Pancreas (tissue), 10 donors: ENCODE results near the gene BRI3. TPM values are rescaled to one million over a fixed set of nuclear protein-coding genes. Genes with fewer than 3 reads are reported as not detected.

Experiments
- ATAC-seq, 4 donors: fragments of 200-7000 bp; cut with Tn5 transposase; one replicate each; pipeline versions ENCODE4 v1.8.0 to v1.9.1; 2020; ENCODE audit warnings: mild to moderate bottlenecking in 4 of 4, moderate library complexity in 4 of 4
- DNase-seq, 6 donors: peaks; one replicate each; pipeline ENCODE4 v3.0.0-alpha.2; 2020
- FAIRE-seq: peaks from 2 replicates; lab custom pipeline; 2012; peaks lifted over from hg19 to GRCh38; lab: Jason Lieb, UNC
- H3K27ac ChIP-seq, 4 donors: fragments of 200-600 bp; sonication (generic); 1 replicate in 3 of 4; 2 replicates in 1 of 4; pipeline versions ENCODE4 v1.5.0 to v1.8.0; 2020
- H3K27me3 ChIP-seq, 4 donors: fragments of 200-600 bp; one replicate each; pipeline ENCODE4 v1.8.0; 2021
- H3K36me3 ChIP-seq, 3 donors: fragments of 200-600 bp; sonication (generic) in 1 of 3; one replicate each; pipeline versions ENCODE4 v1.5.0 to v1.8.0; 2020 to 2021
- H3K4me1 ChIP-seq, 3 donors: fragments of 200-600 bp; one replicate each; pipeline ENCODE4 v1.8.0; 2021
- H3K4me3 ChIP-seq, 4 donors: fragments of 200-600 bp; sonication (generic) in 2 of 4; one replicate each; pipeline versions ENCODE4 v1.5.0 to v1.8.0; 2020 to 2021
- H3K9me3 ChIP-seq, 4 donors: fragments of 200-600 bp; one replicate each; pipeline ENCODE4 v1.8.0; 2021
- WGBS, 2 donors: extraction: QIAGEN DNeasy Blood & Tissue Kit; methylation state at CpG; one replicate each; pipeline ENCODE4 v1.1.7; 2013; 5-methylcytosine and 5-hydroxymethylcytosine counted together
- intact Hi-C, 3 donors: fragments of 100-400 bp; cut with DNase I; formaldehyde crosslinking; loops; one replicate each; pipeline versions ENCODE4 v1.11.1 to v1.14.2; 2022
- polyA plus RNA-seq, 2 donors: library from polyadenylated mRNA; stranded (reverse); fragments of 200-250 nt; gene quantifications; one replicate each; pipeline ENCODE4 v1.2.3, GENCODE V29; 2013
- total RNA-seq, 6 donors: library from RNA; stranded (reverse); fragmentation: NEBNext Ultra II Directional in 4 of 6; extraction: Animal tissue kit (Norgen Biotek cat#: 25700) in 4 of 6; gene quantifications; one replicate each; pipeline versions ENCODE4 v1.2.1 to v1.2.4, GENCODE V29; 2021 to 2023
- TF ChIP-seq, protein P1 (sequence below), 4 donors: fragments of 200-600 bp; sonication (generic) in 3 of 4; IDR thresholded peaks; one replicate each; pipeline versions ENCODE4 v1.5.0 to v1.8.0; 2021; ENCODE audit warnings: antibody characterized with exemption in 4 of 4
- donor health status: healthy with polysubstance abuse.
- donor health status: DM: no; HTN: no; CAD: no; lungs with moderate emphysema.
- donor health status: DM: no; HTN: no; CAD: no.
- donor health status: control.
- donor health status: control.
- donor health status: Bipolar disorder and iron deficiency.
- donor health status: DM: yes; HTN: yes; CAD: no.
- donor health status: DM: no; HTN: no; CAD: no.
- donor health status: DM: no; HTN: no; CAD: no.
- donor health status: DM: yes; HTN: yes; CAD: no.

BRI3 gene
- total and polyA plus RNA-seq, 8 donors: 88.0 to 122 (median 113) TPM

DNA sequence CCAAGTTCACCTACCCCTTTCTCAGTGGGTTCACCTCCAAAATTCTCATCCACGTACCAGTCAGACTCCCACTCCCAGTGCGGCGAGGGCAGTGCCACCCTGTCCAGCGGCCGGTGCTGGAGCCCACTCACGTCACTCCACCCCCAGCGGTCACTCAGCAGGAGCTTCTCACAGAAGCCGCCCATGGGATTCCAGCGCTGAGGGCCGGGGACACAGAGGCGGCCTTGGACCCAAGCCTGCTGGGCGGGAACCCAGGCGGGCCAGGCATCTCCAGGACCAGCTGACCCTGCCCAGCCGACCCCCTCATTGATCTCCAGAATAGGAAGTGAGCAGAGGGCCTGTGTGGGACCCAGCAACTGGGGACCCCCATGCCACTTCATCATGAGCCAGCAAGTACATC is 36.6 kb upstream of the BRI3 start:
- Histone ChIP-seq H3K36me3 (no peaks in the 10 kb centered on the region), H3K4me3 (no peak overlapping the region), H3K9me3 (no peaks in the 10 kb centered on the region), H3K27ac (no peak overlapping the region), H3K4me1 (peaks cover 0 to under 1% (median 0%) of the 10 kb centered on the region in 3 donors), H3K27me3 (no peaks in the 10 kb centered on the region)
- 84 to 90% methylated on average over 14 of the region's 14 CpGs for WGBS, 2 donors
- ATAC-seq (no peak), DNase-seq (peak in 3 of 6 donors; percentile 54 to 86 (median 56)), FAIRE-seq (no peak)
- TF ChIP-seq, protein P1, sequence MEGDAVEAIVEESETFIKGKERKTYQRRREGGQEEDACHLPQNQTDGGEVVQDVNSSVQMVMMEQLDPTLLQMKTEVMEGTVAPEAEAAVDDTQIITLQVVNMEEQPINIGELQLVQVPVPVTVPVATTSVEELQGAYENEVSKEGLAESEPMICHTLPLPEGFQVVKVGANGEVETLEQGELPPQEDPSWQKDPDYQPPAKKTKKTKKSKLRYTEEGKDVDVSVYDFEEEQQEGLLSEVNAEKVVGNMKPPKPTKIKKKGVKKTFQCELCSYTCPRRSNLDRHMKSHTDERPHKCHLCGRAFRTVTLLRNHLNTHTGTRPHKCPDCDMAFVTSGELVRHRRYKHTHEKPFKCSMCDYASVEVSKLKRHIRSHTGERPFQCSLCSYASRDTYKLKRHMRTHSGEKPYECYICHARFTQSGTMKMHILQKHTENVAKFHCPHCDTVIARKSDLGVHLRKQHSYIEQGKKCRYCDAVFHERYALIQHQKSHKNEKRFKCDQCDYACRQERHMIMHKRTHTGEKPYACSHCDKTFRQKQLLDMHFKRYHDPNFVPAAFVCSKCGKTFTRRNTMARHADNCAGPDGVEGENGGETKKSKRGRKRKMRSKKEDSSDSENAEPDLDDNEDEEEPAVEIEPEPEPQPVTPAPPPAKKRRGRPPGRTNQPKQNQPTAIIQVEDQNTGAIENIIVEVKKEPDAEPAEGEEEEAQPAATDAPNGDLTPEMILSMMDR (IDR thresholded peaks at IDR 0.05): no peak
- intact Hi-C loops: no loop called here

DNA sequence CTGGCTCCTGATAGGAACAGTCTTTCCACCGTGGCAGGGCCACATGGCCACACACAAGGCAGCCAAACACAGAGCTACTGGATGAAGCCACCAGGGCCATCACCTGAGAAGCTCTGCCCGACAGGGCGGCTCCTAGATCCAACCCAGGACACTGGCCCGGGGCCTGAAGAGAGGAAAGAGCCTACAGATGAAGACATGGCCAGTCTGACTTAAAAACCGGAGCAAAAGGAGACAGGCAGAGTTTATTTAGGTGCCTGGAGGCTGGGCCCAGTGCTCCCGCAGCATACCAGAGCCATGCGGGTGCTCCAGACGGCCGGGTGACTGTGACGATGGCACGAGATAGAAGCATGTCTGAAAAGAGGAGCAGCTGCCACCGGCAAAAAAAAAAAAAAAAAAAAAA is 33.3 kb upstream of the BRI3 start:
- H3K9me3 ChIP-seq: no peaks in the 10 kb centered on the region
- no peak overlapping the region for H3K27ac ChIP-seq
- ATAC-seq (no peak), DNase-seq (peak in 1 of 6 donors; percentile 12), FAIRE-seq (no peak)
- no peaks in the 10 kb centered on the region for H3K27me3 ChIP-seq
- intact Hi-C loops: no loop called here
- H3K4me1 ChIP-seq: peaks cover 0 to 17% (median 9%) of the 10 kb centered on the region in 3 donors
- no peaks in the 10 kb centered on the region for H3K36me3 ChIP-seq
- 90 to 91% methylated on average over 11 to 12 of the region's 12 CpGs for WGBS, 2 donors
- TF ChIP-seq, protein P1 (IDR thresholded peaks at IDR 0.05): no peak
- no peak overlapping the region for H3K4me3 ChIP-seq

DNA sequence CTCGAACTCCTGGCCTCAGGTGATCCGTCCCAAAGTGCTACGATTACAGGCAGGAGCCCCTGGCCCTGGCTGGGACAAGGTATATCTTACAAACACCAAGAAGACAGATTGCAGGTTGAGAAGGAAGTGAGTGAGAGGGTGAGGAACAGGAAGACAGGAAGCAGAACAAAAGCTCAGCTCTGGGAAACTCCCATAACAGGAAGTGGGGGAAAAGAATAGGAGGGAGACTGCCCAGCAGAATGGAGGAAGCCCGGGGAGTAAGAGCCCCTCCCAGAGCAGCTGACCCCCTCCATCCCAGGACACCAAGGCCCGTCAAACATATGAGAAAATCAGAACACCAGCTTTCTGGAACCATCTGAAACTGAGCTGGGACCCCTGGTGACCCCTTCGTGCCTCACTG is 32.4 kb upstream of the BRI3 start:
- WGBS, 2 donors: 80 to 83% methylated on average over 6 of the region's 6 CpGs
- H3K27me3 ChIP-seq: no peaks in the 10 kb centered on the region
- peak overlapping the region in 2 of 4 donors; percentile 6 to 35 for H3K27ac ChIP-seq
- H3K4me3 ChIP-seq: no peak overlapping the region
- no peak for DNase-seq
- peaks cover 0 to 20% (median 14%) of the 10 kb centered on the region in 3 donors for H3K4me1 ChIP-seq
- intact Hi-C loops: no loop called here
- H3K9me3 ChIP-seq: no peaks in the 10 kb centered on the region
- no peaks in the 10 kb centered on the region for H3K36me3 ChIP-seq
- ATAC-seq: no peak
- TF ChIP-seq, protein P1 (IDR thresholded peaks at IDR 0.05): no peak
- FAIRE-seq: no peak

DNA sequence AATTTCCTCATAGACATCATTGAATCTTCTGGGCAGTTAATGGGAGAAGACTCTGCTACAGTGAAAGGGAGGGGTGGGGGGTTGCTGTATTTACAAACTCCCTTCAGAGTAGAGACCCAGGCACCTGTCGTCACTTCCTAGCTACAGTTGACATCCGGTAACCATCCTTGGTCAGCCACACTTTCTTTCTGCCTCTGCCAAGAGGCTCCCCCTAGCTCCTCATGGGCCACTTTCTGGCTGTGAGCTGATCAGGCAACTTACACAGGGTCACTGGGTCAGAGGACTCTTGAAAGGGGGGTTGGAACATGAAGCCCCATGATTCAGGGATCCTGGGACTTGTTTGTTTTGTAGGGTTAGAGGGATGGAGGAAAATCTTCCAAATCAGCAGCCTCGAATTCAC is 30.7 kb upstream of the BRI3 start:
- no peak for ATAC-seq
- no peak for FAIRE-seq
- WGBS, 2 donors: 20% methylated on average over 3 of the region's 3 CpGs
- TF ChIP-seq, protein P1 (IDR thresholded peaks at IDR 0.05): no peak
- H3K27ac ChIP-seq: peak overlapping the region; percentile 86 to 90 (median 88)
- H3K9me3 ChIP-seq: no peaks in the 10 kb centered on the region
- no peaks in the 10 kb centered on the region for H3K36me3 ChIP-seq
- intact Hi-C loops: no loop called here
- peaks cover 0 to 20% (median 14%) of the 10 kb centered on the region in 3 donors for H3K4me1 ChIP-seq
- peak overlapping the region in 3 of 4 donors; percentile 64 to 90 (median 81) for H3K4me3 ChIP-seq
- H3K27me3 ChIP-seq: no peaks in the 10 kb centered on the region
- no peak for DNase-seq

DNA sequence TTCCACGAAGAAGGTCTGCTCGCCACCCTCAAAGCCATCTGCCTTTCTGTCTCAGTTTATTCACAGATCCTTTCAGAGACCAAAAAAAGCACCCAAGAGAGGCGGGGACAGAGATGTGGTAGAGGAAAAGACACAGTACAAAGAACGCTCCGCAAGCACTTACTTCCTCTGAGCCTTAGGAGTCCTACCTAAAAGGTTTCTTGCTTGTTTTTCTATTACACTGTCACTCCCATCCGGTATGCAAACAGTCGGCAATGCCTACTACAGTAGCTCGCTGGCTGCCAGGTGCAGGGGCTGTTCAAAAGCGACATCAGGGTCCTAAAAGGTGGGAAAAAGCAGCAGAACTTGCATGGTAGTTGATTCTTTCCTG is 30.3 kb upstream of the BRI3 start:
- WGBS, 2 donors: 4 to 5% methylated on average over 9 of the region's 9 CpGs
- H3K27ac ChIP-seq: peak overlapping the region; percentile 86 to 90 (median 88)
- ATAC-seq: peak; percentile 20 to 43 (median 38)

More for the DNA sequence above, 30.3 kb upstream of the BRI3 start:
- H3K4me3 ChIP-seq: peak overlapping the region; percentile 29 to 90 (median 72)
- DNase-seq (no peak), FAIRE-seq (no peak)
- H3K36me3 ChIP-seq: no peaks in the 10 kb centered on the region
- no peaks in the 10 kb centered on the region for H3K9me3 ChIP-seq
- TF ChIP-seq, protein P1 (IDR thresholded peaks at IDR 0.05): no peak
- peaks cover 0 to 20% (median 14%) of the 10 kb centered on the region in 3 donors for H3K4me1 ChIP-seq
- H3K27me3 ChIP-seq: no peaks in the 10 kb centered on the region
- intact Hi-C loops: no loop called here
